WTC11 (cell line): ENCODE measurements around the gene FOXP1. TPM values are rescaled to one million over a fixed set of nuclear protein-coding genes. Genes with fewer than 3 reads are reported as not detected.

ENCODE experiments used
- ATAC-seq: fragments of 200-7000 bp; cut with Tn5 transposase; 2 replicates; pipeline ENCODE4 v1.10.0; 2021; ENCODE audit warnings: mild to moderate bottlenecking, moderate library complexity
- CTCF ChIA-PET: fragments of 300-600 bp; sonication (Branson Sonifier 250); formaldehyde crosslinking; loops from one replicate; lab custom pipeline; 2021; ENCODE audit warnings: antibody characterized with exemption; lab: Charles Lee
- POLR2A ChIA-PET: fragments of 350-600 bp; sonication (Branson Sonifier 250); formaldehyde crosslinking; loops from one replicate; lab custom pipeline; 2021; ENCODE audit warnings: antibody characterized with exemption; lab: Charles Lee
- DNase-seq: peaks from one replicate; pipeline ENCODE4 v3.0.0; 2021; ENCODE audit warnings: low spot score
- H3K27ac Mint-ChIP-seq: 2 replicates; pipeline ENCODE4 v1.8.0; 2021; ENCODE audit warnings: mixed read lengths
- H3K27me3 Mint-ChIP-seq: 2 replicates; pipeline ENCODE4 v1.8.0; 2021; ENCODE audit warnings: low read depth, mild to moderate bottlenecking, moderate library complexity, mixed read lengths
- H3K36me3 Mint-ChIP-seq: 2 replicates; pipeline ENCODE4 v1.8.0; 2021; ENCODE audit warnings: mixed read lengths
- H3K4me1 Mint-ChIP-seq: 2 replicates; pipeline ENCODE4 v1.8.0; 2022; ENCODE audit warnings: mixed read lengths
- H3K4me3 Mint-ChIP-seq: 2 replicates; pipeline ENCODE4 v1.8.0; 2021; ENCODE audit warnings: mild to moderate bottlenecking, moderate library complexity, mixed read lengths
- H3K9me3 Mint-ChIP-seq: 2 replicates; pipeline ENCODE4 v1.8.0; 2021; ENCODE audit warnings: mixed read lengths
- ATF1 ChIP-seq: sonication (generic); formaldehyde crosslinking; IDR thresholded peaks from 2 replicates; pipeline ENCODE4 v1.8.1; 2023; ENCODE audit warnings: mild to moderate bottlenecking, moderate library complexity, missing genetic modification reagents
- CREM ChIP-seq: sonication (generic); formaldehyde crosslinking; IDR thresholded peaks from 2 replicates; pipeline ENCODE4 v1.8.1; 2022; ENCODE audit warnings: mild to moderate bottlenecking, missing genetic modification reagents, moderate library complexity
- CTCF ChIP-seq: fragments of 200-600 bp; IDR thresholded peaks from 2 replicates; pipeline ENCODE4 v1.8.0; 2022; ENCODE audit warnings: antibody characterized with exemption
- E2F5 ChIP-seq: sonication (generic); formaldehyde crosslinking; IDR thresholded peaks from 2 replicates; pipeline ENCODE4 v1.8.1; 2022; ENCODE audit warnings: mild to moderate bottlenecking, moderate library complexity, missing genetic modification reagents
- EMX1 ChIP-seq: fragments of 250-450 bp; sonication (Bioruptor Pico); IDR thresholded peaks from 2 replicates; pipeline ENCODE4 v1.8.0; 2021; ENCODE audit warnings: mild to moderate bottlenecking
- FOXK1 ChIP-seq: sonication (generic); formaldehyde crosslinking; IDR thresholded peaks from 2 replicates; pipeline ENCODE4 v1.8.0; 2022; ENCODE audit warnings: mild to moderate bottlenecking, moderate library complexity, missing genetic modification reagents
- FOXP1 ChIP-seq: sonication (generic); formaldehyde crosslinking; IDR thresholded peaks from 2 replicates; pipeline ENCODE4 v1.8.0; 2022; ENCODE audit warnings: missing genetic modification reagents, mild to moderate bottlenecking, moderate library complexity, borderline replicate concordance
- GABPB1 ChIP-seq: sonication (generic); formaldehyde crosslinking; IDR thresholded peaks from 2 replicates; pipeline ENCODE4 v1.8.1; 2023; ENCODE audit warnings: mild to moderate bottlenecking, missing genetic modification reagents
- GTF2I ChIP-seq: fragments of 250-450 bp; sonication (Bioruptor Pico); conservative IDR thresholded peaks from 2 replicates; pipeline ENCODE4 v1.4.0; 2021; ENCODE audit warnings: mild to moderate bottlenecking
- HMGA2 ChIP-seq: fragments of 250-450 bp; sonication (Bioruptor Pico); IDR thresholded peaks from 2 replicates; pipeline ENCODE4 v1.4.0; 2021; ENCODE audit warnings: mild to moderate bottlenecking, moderate library complexity
- HMGXB4 ChIP-seq: sonication (generic); formaldehyde crosslinking; IDR thresholded peaks from 2 replicates; pipeline ENCODE4 v1.8.1; 2023; ENCODE audit warnings: mild to moderate bottlenecking, moderate library complexity, missing genetic modification reagents
- NR2C2 ChIP-seq: sonication (generic); formaldehyde crosslinking; IDR thresholded peaks from 2 replicates; pipeline ENCODE4 v1.8.0; 2022; ENCODE audit warnings: mild to moderate bottlenecking, missing genetic modification reagents
- OVOL2 ChIP-seq: fragments of 250-450 bp; sonication (Bioruptor Pico); IDR thresholded peaks from 2 replicates; pipeline ENCODE4 v1.9.0; 2021; ENCODE audit warnings: mild to moderate bottlenecking, borderline replicate concordance
- RELA ChIP-seq: sonication (generic); formaldehyde crosslinking; IDR thresholded peaks from 2 replicates; pipeline ENCODE4 v1.8.1; 2022; ENCODE audit warnings: missing genetic modification reagents, mild to moderate bottlenecking, borderline replicate concordance
- TCF7 ChIP-seq: sonication (generic); formaldehyde crosslinking; IDR thresholded peaks from 2 replicates; pipeline ENCODE4 v1.8.0; 2022; ENCODE audit warnings: mild to moderate bottlenecking, low read depth, missing genetic modification reagents, moderate library complexity
- ZNF121 ChIP-seq: sonication (generic); formaldehyde crosslinking; IDR thresholded peaks from 2 replicates; pipeline ENCODE4 v1.8.0; 2023; ENCODE audit warnings: missing genetic modification reagents
- ZNF281 ChIP-seq: sonication (generic); formaldehyde crosslinking; IDR thresholded peaks from 2 replicates; pipeline ENCODE4 v1.8.0; 2023; ENCODE audit warnings: mild to moderate bottlenecking, missing genetic modification reagents
- total RNA-seq: library from RNA; stranded (reverse); gene quantifications from 3 replicates; pipeline ENCODE4 v1.2.3, GENCODE V29; 2021
- TF ChIP-seq, protein P1 (sequence below): sonication (generic); formaldehyde crosslinking; IDR thresholded peaks from 2 replicates; pipeline ENCODE4 v1.8.0; 2022; ENCODE audit warnings: mild to moderate bottlenecking, missing genetic modification reagents
- TF ChIP-seq, protein P2 (sequence below): sonication (generic); formaldehyde crosslinking; IDR thresholded peaks from 2 replicates; pipeline ENCODE4 v1.8.1; 2023; ENCODE audit warnings: mild to moderate bottlenecking, missing genetic modification reagents, moderate library complexity
- TF ChIP-seq, protein P3 (sequence below): sonication (generic); formaldehyde crosslinking; IDR thresholded peaks from 2 replicates; pipeline ENCODE4 v1.8.0; 2023; ENCODE audit warnings: missing genetic modification reagents, mild to moderate bottlenecking, borderline replicate concordance
- TF ChIP-seq, protein P4 (sequence below): sonication (generic); formaldehyde crosslinking; IDR thresholded peaks from 2 replicates; pipeline ENCODE4 v1.8.1; 2023; ENCODE audit warnings: mild to moderate bottlenecking, missing genetic modification reagents

The FOXP1 gene
- total RNA-seq, 1 experiment from 2014 or later = 25.8 TPM

- TF ChIP-seq NR2C2 (no peak), CTCF (no peak), HMGXB4 (CRISPR knock-in tag) (no peak)
- TF ChIP-seq, protein P1, sequence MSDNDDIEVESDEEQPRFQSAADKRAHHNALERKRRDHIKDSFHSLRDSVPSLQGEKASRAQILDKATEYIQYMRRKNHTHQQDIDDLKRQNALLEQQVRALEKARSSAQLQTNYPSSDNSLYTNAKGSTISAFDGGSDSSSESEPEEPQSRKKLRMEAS (CRISPR knock-in tag) = no peak
- TF ChIP-seq, protein P2, sequence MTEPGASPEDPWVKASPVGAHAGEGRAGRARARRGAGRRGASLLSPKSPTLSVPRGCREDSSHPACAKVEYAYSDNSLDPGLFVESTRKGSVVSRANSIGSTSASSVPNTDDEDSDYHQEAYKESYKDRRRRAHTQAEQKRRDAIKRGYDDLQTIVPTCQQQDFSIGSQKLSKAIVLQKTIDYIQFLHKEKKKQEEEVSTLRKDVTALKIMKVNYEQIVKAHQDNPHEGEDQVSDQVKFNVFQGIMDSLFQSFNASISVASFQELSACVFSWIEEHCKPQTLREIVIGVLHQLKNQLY (CRISPR knock-in tag) = no peak
- TF ChIP-seq, protein P3, sequence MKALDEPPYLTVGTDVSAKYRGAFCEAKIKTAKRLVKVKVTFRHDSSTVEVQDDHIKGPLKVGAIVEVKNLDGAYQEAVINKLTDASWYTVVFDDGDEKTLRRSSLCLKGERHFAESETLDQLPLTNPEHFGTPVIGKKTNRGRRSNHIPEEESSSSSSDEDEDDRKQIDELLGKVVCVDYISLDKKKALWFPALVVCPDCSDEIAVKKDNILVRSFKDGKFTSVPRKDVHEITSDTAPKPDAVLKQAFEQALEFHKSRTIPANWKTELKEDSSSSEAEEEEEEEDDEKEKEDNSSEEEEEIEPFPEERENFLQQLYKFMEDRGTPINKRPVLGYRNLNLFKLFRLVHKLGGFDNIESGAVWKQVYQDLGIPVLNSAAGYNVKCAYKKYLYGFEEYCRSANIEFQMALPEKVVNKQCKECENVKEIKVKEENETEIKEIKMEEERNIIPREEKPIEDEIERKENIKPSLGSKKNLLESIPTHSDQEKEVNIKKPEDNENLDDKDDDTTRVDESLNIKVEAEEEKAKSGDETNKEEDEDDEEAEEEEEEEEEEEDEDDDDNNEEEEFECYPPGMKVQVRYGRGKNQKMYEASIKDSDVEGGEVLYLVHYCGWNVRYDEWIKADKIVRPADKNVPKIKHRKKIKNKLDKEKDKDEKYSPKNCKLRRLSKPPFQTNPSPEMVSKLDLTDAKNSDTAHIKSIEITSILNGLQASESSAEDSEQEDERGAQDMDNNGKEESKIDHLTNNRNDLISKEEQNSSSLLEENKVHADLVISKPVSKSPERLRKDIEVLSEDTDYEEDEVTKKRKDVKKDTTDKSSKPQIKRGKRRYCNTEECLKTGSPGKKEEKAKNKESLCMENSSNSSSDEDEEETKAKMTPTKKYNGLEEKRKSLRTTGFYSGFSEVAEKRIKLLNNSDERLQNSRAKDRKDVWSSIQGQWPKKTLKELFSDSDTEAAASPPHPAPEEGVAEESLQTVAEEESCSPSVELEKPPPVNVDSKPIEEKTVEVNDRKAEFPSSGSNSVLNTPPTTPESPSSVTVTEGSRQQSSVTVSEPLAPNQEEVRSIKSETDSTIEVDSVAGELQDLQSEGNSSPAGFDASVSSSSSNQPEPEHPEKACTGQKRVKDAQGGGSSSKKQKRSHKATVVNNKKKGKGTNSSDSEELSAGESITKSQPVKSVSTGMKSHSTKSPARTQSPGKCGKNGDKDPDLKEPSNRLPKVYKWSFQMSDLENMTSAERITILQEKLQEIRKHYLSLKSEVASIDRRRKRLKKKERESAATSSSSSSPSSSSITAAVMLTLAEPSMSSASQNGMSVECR = no peak
Measured at GRCh38 chr3:71269906-71270305, 313.6 kb downstream of the FOXP1 start (continued).

DNA sequence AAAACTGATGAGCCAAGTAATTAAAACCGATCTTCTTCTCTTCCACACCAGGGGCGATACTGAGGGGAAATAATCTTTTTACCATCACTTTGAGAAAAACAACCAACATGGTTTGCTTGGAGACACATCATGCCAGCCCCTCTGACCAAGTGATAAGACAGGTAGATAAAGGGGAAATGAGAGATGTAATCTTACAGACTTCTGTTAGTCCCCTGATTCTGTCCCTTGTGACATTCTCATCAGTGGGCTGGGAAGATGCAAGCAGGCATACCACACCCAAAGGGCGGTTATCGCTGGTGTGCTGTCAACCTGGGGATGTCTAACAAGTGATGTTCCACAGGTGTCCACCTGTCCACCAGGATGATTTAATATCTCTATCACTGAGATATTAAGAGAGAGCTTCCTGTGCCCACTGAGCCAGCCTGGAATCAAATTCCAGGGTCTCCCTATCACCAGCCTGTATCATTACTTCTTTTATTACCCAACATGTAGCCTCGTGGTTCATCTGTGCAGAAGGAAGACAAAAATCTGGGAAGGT lies 315.0 kb downstream of the FOXP1 start:
- no peaks in the 10 kb centered on the region for H3K9me3 Mint-ChIP-seq
- no peak for ATAC-seq
- peaks cover 4% of the 10 kb centered on the region; the same call in 1 of the 2 replicates for H3K36me3 Mint-ChIP-seq
- DNase-seq = no peak
- H3K27ac Mint-ChIP-seq = no peak overlapping the region; the same call in 1 of the 2 replicates
- H3K27me3 Mint-ChIP-seq = no peaks in the 10 kb centered on the region
- POLR2A ChIA-PET = interaction anchor here (0.7 to 1.0 kb wide), 2 partner anchors 129 to 704 kb away, joined by 3 to 6 read pairs; no protein-coding TSS in a partner anchor
- CTCF ChIA-PET = interaction anchor here (1.3 kb wide), 1 partner anchor 10 kb away, joined by 3 read pairs; no protein-coding TSS in a partner anchor
- H3K4me3 Mint-ChIP-seq = no peak overlapping the region
- peaks cover 7% of the 10 kb centered on the region for H3K4me1 Mint-ChIP-seq
- TF ChIP-seq HMGA2 (CRISPR knock-in tag) (no peak), E2F5 (no peak), GTF2I (CRISPR knock-in tag) (no peak), EMX1 (CRISPR knock-in tag) (no peak), ZNF121 (CRISPR knock-in tag) (no peak), OVOL2 (CRISPR knock-in tag) (no peak), GABPB1 (no peak), ATF1 (CRISPR knock-in tag) (no peak), FOXK1 (no peak), CREM (CRISPR knock-in tag) (no peak), ZNF281 (no peak), RELA (no peak), FOXP1 (CRISPR knock-in tag) (no peak), TCF7 (CRISPR knock-in tag) (no peak)
- TF ChIP-seq, protein P4, sequence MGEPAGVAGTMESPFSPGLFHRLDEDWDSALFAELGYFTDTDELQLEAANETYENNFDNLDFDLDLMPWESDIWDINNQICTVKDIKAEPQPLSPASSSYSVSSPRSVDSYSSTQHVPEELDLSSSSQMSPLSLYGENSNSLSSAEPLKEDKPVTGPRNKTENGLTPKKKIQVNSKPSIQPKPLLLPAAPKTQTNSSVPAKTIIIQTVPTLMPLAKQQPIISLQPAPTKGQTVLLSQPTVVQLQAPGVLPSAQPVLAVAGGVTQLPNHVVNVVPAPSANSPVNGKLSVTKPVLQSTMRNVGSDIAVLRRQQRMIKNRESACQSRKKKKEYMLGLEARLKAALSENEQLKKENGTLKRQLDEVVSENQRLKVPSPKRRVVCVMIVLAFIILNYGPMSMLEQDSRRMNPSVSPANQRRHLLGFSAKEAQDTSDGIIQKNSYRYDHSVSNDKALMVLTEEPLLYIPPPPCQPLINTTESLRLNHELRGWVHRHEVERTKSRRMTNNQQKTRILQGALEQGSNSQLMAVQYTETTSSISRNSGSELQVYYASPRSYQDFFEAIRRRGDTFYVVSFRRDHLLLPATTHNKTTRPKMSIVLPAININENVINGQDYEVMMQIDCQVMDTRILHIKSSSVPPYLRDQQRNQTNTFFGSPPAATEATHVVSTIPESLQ (CRISPR knock-in tag) = no peak
